Upper lobe of right lung (tissue), 1 donor: ENCODE measurements around the gene ENTREP3. TPM values are rescaled to one million over a fixed set of nuclear protein-coding genes. Genes with fewer than 3 reads are reported as not detected.
"Not testable (repeated sequence)": the region's sequence is repeated elsewhere in the genome, so short reads cannot be mapped to it uniquely, and the experiment has no call there.

Source experiments
- ATAC-seq: fragments of 200-7000 bp; cut with Tn5 transposase; one replicate; pipeline ENCODE4 v1.9.1; 2020; ENCODE audit warnings: mild to moderate bottlenecking, moderate library complexity
- DNase-seq: peaks from one replicate; pipeline ENCODE4 v3.0.0-alpha.2; 2020
- H3K27ac ChIP-seq: fragments of 200-600 bp; one replicate; pipeline ENCODE4 v1.8.0; 2022
- H3K27me3 ChIP-seq: fragments of 200-600 bp; one replicate; pipeline ENCODE4 v1.8.0; 2022; ENCODE audit warnings: mild to moderate bottlenecking
- H3K36me3 ChIP-seq: fragments of 200-600 bp; one replicate; pipeline ENCODE4 v1.8.0; 2022
- H3K4me1 ChIP-seq: fragments of 200-600 bp; one replicate; pipeline ENCODE4 v1.8.0; 2022
- H3K4me3 ChIP-seq: fragments of 200-600 bp; one replicate; pipeline ENCODE4 v1.8.0; 2022; ENCODE audit warnings: mild to moderate bottlenecking
- H3K9me3 ChIP-seq: fragments of 200-600 bp; one replicate; pipeline ENCODE4 v1.8.0; 2022
- intact Hi-C: fragments of 100-400 bp; cut with DNase I; formaldehyde crosslinking; loops from one replicate; pipeline ENCODE4 v1.11.0; 2022
- total RNA-seq: library from RNA; stranded (reverse); fragmentation: NEBNext Ultra II Directional; extraction: Animal tissue kit (Norgen Biotek cat#: 25700); gene quantifications from one replicate; pipeline ENCODE4 v1.2.1, GENCODE V29; 2021
- TF ChIP-seq, protein P1 (sequence below): fragments of 200-600 bp; IDR thresholded peaks from one replicate; pipeline ENCODE4 v1.8.0; 2022; ENCODE audit warnings: antibody characterized with exemption
- donor health status: DM: no; HTN: yes; CAD: no; lungs with severe emphysema.

The ENTREP3 gene
- total RNA-seq, 1 donor from 2014 or later: 27.8 TPM

DNA sequence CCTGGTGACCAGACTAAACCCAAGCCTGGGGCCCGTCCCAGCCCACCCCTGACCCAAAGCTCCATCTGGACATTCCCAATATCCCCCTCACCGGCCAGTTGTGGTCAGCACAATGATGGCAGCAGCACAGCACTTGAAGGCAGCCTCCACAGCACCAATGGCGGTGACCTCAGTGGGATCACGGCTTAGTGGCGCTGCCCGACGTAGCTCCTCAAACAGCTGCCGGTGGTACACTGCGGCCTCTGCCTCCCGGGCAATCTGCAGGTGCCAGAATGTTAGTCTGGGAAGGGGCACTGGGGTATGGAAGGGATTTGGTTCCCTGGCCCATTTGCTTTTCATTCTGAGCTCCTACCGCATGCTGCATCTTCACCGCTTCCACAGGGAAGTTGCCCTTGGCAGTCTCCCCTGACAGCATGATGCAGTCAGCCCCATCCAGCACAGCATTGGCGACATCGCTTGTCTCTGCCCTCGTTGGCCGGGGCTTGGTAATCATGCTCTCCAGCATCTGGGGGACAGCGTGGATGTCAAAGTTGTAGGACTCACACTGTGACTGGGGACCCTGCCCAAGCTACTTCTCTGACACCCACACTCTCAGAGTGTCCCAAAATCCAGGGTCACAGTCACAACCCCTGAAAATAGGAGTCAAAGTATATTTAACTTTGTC, 37.9 kb upstream of the ENTREP3 start:
- DNase-seq (no peak), ATAC-seq (no peak)
- no peaks in the 10 kb centered on the region for H3K9me3 ChIP-seq
- H3K4me1 ChIP-seq: no peaks in the 10 kb centered on the region
- TF ChIP-seq, protein P1, sequence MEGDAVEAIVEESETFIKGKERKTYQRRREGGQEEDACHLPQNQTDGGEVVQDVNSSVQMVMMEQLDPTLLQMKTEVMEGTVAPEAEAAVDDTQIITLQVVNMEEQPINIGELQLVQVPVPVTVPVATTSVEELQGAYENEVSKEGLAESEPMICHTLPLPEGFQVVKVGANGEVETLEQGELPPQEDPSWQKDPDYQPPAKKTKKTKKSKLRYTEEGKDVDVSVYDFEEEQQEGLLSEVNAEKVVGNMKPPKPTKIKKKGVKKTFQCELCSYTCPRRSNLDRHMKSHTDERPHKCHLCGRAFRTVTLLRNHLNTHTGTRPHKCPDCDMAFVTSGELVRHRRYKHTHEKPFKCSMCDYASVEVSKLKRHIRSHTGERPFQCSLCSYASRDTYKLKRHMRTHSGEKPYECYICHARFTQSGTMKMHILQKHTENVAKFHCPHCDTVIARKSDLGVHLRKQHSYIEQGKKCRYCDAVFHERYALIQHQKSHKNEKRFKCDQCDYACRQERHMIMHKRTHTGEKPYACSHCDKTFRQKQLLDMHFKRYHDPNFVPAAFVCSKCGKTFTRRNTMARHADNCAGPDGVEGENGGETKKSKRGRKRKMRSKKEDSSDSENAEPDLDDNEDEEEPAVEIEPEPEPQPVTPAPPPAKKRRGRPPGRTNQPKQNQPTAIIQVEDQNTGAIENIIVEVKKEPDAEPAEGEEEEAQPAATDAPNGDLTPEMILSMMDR: no peak
- peaks cover 34% of the 10 kb centered on the region for H3K27me3 ChIP-seq
- intact Hi-C loops: no loop called here
- H3K36me3 ChIP-seq: no peaks in the 10 kb centered on the region
- H3K27ac ChIP-seq: no peak overlapping the region
- no peak overlapping the region for H3K4me3 ChIP-seq

DNA sequence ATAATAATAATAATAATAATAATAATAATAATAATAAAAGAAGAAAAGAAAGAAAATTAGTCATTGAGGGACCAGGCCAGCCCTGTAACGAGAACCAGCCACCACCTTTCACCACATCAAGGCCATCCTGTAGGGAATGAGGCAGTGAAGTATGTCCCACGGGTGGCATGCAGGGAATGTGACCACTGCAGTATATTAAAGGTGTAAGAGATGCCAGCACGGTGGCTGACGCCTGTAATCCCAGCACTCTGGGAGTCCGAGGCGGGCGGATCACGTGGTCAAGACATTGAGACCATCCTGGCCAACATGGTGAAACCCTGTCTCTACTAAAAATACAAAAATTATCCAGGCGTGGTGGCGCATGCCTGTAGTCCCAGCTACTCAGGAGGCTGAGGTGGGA, 35.7 kb upstream of the ENTREP3 start:
- ATAC-seq, H3K4me1 ChIP-seq, intact Hi-C loops, H3K9me3 ChIP-seq, H3K4me3 ChIP-seq, DNase-seq, H3K36me3 ChIP-seq, H3K27ac ChIP-seq: not testable (repeated sequence)
- H3K27me3 ChIP-seq: peaks cover 22% of the 10 kb centered on the region

DNA sequence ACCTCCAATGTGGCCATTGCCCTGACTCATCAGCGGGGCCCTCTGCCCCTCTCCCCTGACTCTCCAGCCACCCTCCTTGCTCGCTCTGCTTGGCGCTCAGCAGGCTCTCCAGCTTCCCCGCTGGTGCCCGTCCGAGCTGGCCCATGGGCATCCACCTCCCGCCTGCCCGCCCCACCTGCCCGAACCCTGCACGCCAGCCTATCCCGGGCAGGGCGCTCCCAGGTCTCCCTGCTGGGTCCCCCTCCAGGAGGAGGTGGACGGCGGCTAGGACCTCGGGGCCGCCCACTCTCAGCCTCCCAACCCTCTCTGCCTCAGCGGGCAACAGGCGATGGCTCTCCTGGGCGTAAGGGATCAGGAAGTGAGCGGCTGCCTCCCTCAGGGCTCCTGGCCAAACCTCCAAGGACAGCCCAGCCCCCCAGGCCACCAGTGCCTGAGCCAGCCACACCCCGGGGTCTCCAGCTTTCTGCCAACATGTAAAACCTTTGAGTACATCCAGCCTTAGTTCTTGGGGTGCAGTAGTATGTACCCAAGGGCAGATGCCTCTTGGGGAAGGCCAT, 32.8 kb upstream of the ENTREP3 start:
- Histone ChIP-seq H3K4me3 (no peak overlapping the region), H3K27me3 (no peaks in the 10 kb centered on the region), H3K9me3 (no peaks in the 10 kb centered on the region), H3K4me1 (no peaks in the 10 kb centered on the region), H3K36me3 (no peaks in the 10 kb centered on the region), H3K27ac (no peak overlapping the region)
- intact Hi-C loops: no loop called here
- ATAC-seq: no peak
- no peak for DNase-seq
- TF ChIP-seq, protein P1: no peak

DNA sequence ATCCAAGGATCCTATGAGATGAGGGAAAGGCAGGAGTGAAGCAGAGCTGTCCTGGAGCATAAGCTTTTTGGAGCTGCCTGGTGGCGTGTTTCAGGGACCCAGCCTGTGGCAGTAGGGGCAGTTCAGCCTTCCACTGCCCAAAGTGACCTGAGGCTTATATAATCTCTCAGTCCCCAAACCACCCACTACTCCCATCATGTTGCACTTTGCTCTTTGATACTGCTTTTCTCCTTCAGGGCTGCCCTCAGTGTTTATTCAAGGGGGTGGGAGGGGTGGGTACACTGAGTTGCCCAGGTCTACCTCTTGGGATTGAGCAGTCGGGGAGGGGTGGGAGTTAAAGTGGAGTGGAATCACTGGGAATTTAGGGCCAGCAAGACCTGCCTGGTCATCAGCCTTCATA, 31.3 kb upstream of the ENTREP3 start:
- H3K27me3 ChIP-seq: no peaks in the 10 kb centered on the region
- no peak for DNase-seq
- H3K27ac ChIP-seq: no peak overlapping the region
- intact Hi-C loops: no loop called here
- no peaks in the 10 kb centered on the region for H3K36me3 ChIP-seq
- no peak for ATAC-seq
- H3K4me1 ChIP-seq: no peaks in the 10 kb centered on the region
- no peak overlapping the region for H3K4me3 ChIP-seq
- TF ChIP-seq, protein P1: no peak
- H3K9me3 ChIP-seq: no peaks in the 10 kb centered on the region

DNA sequence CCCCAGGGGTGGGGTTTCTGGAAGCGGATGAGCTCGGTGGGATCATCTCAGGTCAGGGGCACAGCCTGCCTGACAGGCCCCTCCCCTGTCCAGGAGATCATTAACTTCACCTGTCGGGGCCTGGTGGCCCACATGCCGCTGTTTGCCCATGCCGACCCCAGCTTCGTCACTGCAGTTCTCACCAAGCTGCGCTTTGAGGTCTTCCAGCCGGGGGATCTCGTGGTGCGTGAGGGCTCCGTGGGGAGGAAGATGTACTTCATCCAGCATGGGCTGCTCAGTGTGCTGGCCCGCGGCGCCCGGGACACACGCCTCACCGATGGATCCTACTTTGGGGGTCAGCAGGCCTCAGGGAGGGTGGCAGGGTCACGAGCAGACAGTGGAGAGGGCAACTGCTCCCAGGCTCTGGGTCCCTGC, 30.4 kb upstream of the ENTREP3 start:
- DNase-seq: no peak
- Histone ChIP-seq H3K36me3 (no peaks in the 10 kb centered on the region), H3K4me3 (no peak overlapping the region), H3K9me3 (no peaks in the 10 kb centered on the region), H3K27ac (no peak overlapping the region), H3K27me3 (no peaks in the 10 kb centered on the region), H3K4me1 (no peaks in the 10 kb centered on the region)
- intact Hi-C loops: no loop called here
- ATAC-seq: no peak
- TF ChIP-seq, protein P1: no peak

DNA sequence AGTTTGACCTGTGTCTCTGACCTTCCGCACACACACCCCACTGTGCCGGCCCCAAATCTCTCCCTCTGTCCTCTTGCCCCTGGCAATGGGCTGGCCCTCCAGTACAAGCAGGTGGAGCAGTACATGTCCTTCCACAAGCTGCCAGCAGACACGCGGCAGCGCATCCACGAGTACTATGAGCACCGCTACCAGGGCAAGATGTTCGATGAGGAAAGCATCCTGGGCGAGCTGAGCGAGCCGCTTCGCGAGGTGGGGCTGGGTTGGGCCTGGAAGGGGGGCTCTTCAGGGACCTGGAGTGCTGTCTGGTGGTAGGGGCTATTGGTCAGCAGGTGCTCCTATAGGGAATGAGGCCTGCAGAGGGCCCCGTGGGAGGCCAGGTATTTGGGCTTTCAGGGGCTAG, 29.8 kb upstream of the ENTREP3 start:
- TF ChIP-seq, protein P1: no peak
- intact Hi-C loops: no loop called here
- no peaks in the 10 kb centered on the region for H3K36me3 ChIP-seq
- no peaks in the 10 kb centered on the region for H3K27me3 ChIP-seq
- H3K4me1 ChIP-seq: no peaks in the 10 kb centered on the region
- H3K9me3 ChIP-seq: no peaks in the 10 kb centered on the region
- DNase-seq (no peak), ATAC-seq (no peak)
- no peak overlapping the region for H3K27ac ChIP-seq
- no peak overlapping the region for H3K4me3 ChIP-seq
